GM12873 (cell line): Measurements from ENCODE around the gene SLC9B1.

Experiments
- CTCF ChIP-seq: IDR thresholded peaks from 2 replicates; pipeline ENCODE4 v1.5.1; 2012; ENCODE audit warnings: low read depth, mild to moderate bottlenecking, moderate library complexity, low read length, control low read depth; ENCODE audit not compliant: insufficient read depth; ENCODE audit errors: missing control alignments

The SLC9B1 gene

GRCh38 chr4:103010804-103011203 lies 8.7 kb downstream of the SLC9B1 start:
- no peak for TF ChIP-seq CTCF

- peak; percentile 67 for TF ChIP-seq CTCF
Observed at GRCh38 chr4:103008875-103009729, 10.4 kb downstream of the SLC9B1 start.

GRCh38 chr4:103002551-103002950 lies 17.0 kb downstream of the SLC9B1 start:
- TF ChIP-seq CTCF: no peak

GRCh38 chr4:102994803-102995202 lies 24.7 kb downstream of the SLC9B1 start:
- TF ChIP-seq CTCF: no peak

GRCh38 chr4:102988429-102989020 lies 31.0 kb downstream of the SLC9B1 start:
- no peak for TF ChIP-seq CTCF

GRCh38 chr4:102981005-102981404 lies 38.5 kb downstream of the SLC9B1 start:
- no peak for TF ChIP-seq CTCF

GRCh38 chr4:102959496-102959895 lies 60.0 kb downstream of the SLC9B1 start:
- no peak for TF ChIP-seq CTCF
